Ovary (tissue), 3 donors: ENCODE measurements around the gene NEDD4.

Experiments
- CTCF ChIP-seq, 3 donors: fragments of 450-650 bp in 2 of 3; fragments of 200-600 bp in 1 of 3; IDR thresholded peaks; one replicate each; pipeline versions ENCODE4 v1.5.1 to v1.8.0; 2016 to 2022; ENCODE audit warnings: antibody characterized with exemption in 3 of 3, mild to moderate bottlenecking in 1 of 3
- POLR2A ChIP-seq: fragments of 450-650 bp; IDR thresholded peaks from one replicate; pipeline ENCODE4 v1.6.1; 2017; ENCODE audit warnings: antibody characterized with exemption, mild to moderate bottlenecking, moderate library complexity
- donor health status: DM: no; HTN: no; CAD: no.

- no peak for TF ChIP-seq CTCF (IDR thresholded peaks at IDR 0.05)
- TF ChIP-seq POLR2A: no peak
Measured at GRCh38 chr15:55977231-55977630, 16.2 kb downstream of the NEDD4 start.
